GM23338 (cell line): ENCODE data around the gene HIVEP2. TPM values are rescaled to one million over a fixed set of nuclear protein-coding genes. Genes with fewer than 3 reads are reported as not detected.
A peak's percentile ranks its signal among the peaks of the same experiment; 100 is the strongest.

Experiments
- ATAC-seq: fragments of 200-7000 bp; cut with Tn5 transposase; 3 replicates; pipeline ENCODE4 v1.9.1; 2020
- DNase-seq: peaks from one replicate; pipeline ENCODE4 v3.0.0-alpha.2; 2015; ENCODE audit warnings: low spot score
- H2AFZ ChIP-seq: fragments of 200-600 bp; sonication (generic); 2 replicates; pipeline ENCODE4 v1.8.0; 2016; ENCODE audit warnings: antibody characterized with exemption, mild to moderate bottlenecking, moderate library complexity
- H3F3A ChIP-seq: fragments of 200-600 bp; sonication (generic); replicated peaks from 2 replicates; pipeline ENCODE4 v1.8.0; 2017; ENCODE audit warnings: antibody characterized with exemption, mixed run types, low read depth
- H3K27ac ChIP-seq: fragments of 200-600 bp; sonication (generic); 2 replicates; pipeline ENCODE4 v1.6.1; 2016; ENCODE audit warnings: low read depth
- H3K27me3 ChIP-seq: fragments of 200-600 bp; sonication (generic); 2 replicates; pipeline ENCODE4 v1.8.0; 2016; ENCODE audit warnings: mild to moderate bottlenecking, mixed run types, moderate library complexity; ENCODE audit not compliant: insufficient read depth
- H3K36me3 ChIP-seq: fragments of 200-600 bp; sonication (generic); 2 replicates; pipeline ENCODE4 v1.8.0; 2016; ENCODE audit warnings: mild to moderate bottlenecking; ENCODE audit not compliant: insufficient read depth
- H3K4me1 ChIP-seq: fragments of 200-600 bp; sonication (generic); 2 replicates; pipeline ENCODE4 v1.8.0; 2016; ENCODE audit warnings: mild to moderate bottlenecking, moderate library complexity; ENCODE audit not compliant: insufficient read depth
- H3K4me2 ChIP-seq: fragments of 200-600 bp; sonication (generic); 2 replicates; pipeline ENCODE4 v1.7.1; 2017; ENCODE audit warnings: mixed run types
- H3K4me3 ChIP-seq: fragments of 200-600 bp; sonication (generic); 2 replicates; pipeline ENCODE4 v1.6.1; 2016; ENCODE audit warnings: mixed run types
- H3K79me2 ChIP-seq: fragments of 200-600 bp; sonication (generic); replicated peaks from 2 replicates; pipeline ENCODE4 v1.8.0; 2017; ENCODE audit warnings: mild to moderate bottlenecking; ENCODE audit not compliant: insufficient read depth
- H3K9me2 ChIP-seq: fragments of 200-600 bp; sonication (generic); 2 replicates; pipeline ENCODE4 v1.8.0; 2017; ENCODE audit not compliant: insufficient read depth
- H4K20me1 ChIP-seq: fragments of 200-600 bp; sonication (generic); replicated peaks from 2 replicates; pipeline ENCODE4 v1.8.0; 2017; ENCODE audit warnings: mild to moderate bottlenecking; ENCODE audit not compliant: insufficient read depth
- H3K27ac Mint-ChIP-seq: 2 replicates; pipeline ENCODE4 v1.8.0; 2020; ENCODE audit warnings: inconsistent platforms, mild to moderate bottlenecking, moderate library complexity, mixed read lengths
- H3K27me3 Mint-ChIP-seq: 3 replicates; pipeline ENCODE4 v1.8.0; 2022; ENCODE audit warnings: low read depth, mild to moderate bottlenecking, moderate library complexity, mixed read lengths, inconsistent platforms; ENCODE audit not compliant: insufficient read depth, poor library complexity
- H3K36me3 Mint-ChIP-seq: 3 replicates; pipeline ENCODE4 v1.8.0; 2021; ENCODE audit warnings: low read depth, mild to moderate bottlenecking, inconsistent platforms, moderate library complexity, mixed read lengths
- H3K4me1 Mint-ChIP-seq: 3 replicates; pipeline ENCODE4 v1.8.0; 2020; ENCODE audit warnings: mild to moderate bottlenecking, inconsistent platforms, mixed read lengths
- H3K4me3 Mint-ChIP-seq: 3 replicates; pipeline ENCODE4 v1.8.0; 2021; ENCODE audit warnings: moderate library complexity, mild to moderate bottlenecking, inconsistent platforms, mixed read lengths
- H3K9me3 Mint-ChIP-seq: 3 replicates; pipeline ENCODE4 v1.8.0; 2020; ENCODE audit warnings: moderate library complexity, mild to moderate bottlenecking, inconsistent platforms, mixed read lengths
- CREB1 ChIP-seq: fragments of 250-450 bp; sonication (Bioruptor Pico); IDR thresholded peaks from 2 replicates; pipeline ENCODE4 v1.5.0; 2020; ENCODE audit warnings: low read depth, mild to moderate bottlenecking, moderate library complexity
- CTCF ChIP-seq, 2 experiments: fragments of 200-600 bp in 1 of 2; sonication (generic) in 1 of 2; conservative IDR thresholded peaks; 2 replicates each; pipeline versions ENCODE4 v1.5.1 to v1.6.1; 2016 to 2017; ENCODE audit warnings: antibody characterized with exemption in 2 of 2, low read depth in 2 of 2, mild to moderate bottlenecking in 2 of 2, moderate library complexity in 1 of 2
- ETS1 ChIP-seq: IDR thresholded peaks from 2 replicates; pipeline ENCODE4 v1.6.1; 2016; ENCODE audit warnings: antibody characterized with exemption
- EZH2 ChIP-seq: fragments of 200-600 bp; sonication (generic); IDR thresholded peaks from one replicate; pipeline ENCODE4 v1.8.0; 2017; ENCODE audit warnings: antibody characterized with exemption, mild to moderate bottlenecking, low read depth; ENCODE audit not compliant: unreplicated experiment
- EZH2phosphoT487 ChIP-seq: fragments of 200-600 bp; sonication (generic); IDR thresholded peaks from one replicate; pipeline ENCODE4 v1.8.1; 2018; ENCODE audit warnings: antibody characterized with exemption; ENCODE audit not compliant: unreplicated experiment
- JUNB ChIP-seq: IDR thresholded peaks from one replicate; pipeline ENCODE4 v1.6.1; 2016; ENCODE audit warnings: antibody characterized with exemption; ENCODE audit not compliant: unreplicated experiment
- NANOG ChIP-seq: IDR thresholded peaks from 2 replicates; pipeline ENCODE4 v1.6.1; 2016; ENCODE audit warnings: antibody characterized with exemption, borderline replicate concordance
- POLR2AphosphoS5 ChIP-seq: IDR thresholded peaks from 2 replicates; pipeline ENCODE4 v1.6.1; 2016; ENCODE audit warnings: antibody characterized with exemption, low read depth
- STAT1 ChIP-seq: IDR thresholded peaks from one replicate; pipeline ENCODE4 v1.6.1; 2016; ENCODE audit warnings: antibody characterized with exemption; ENCODE audit not compliant: unreplicated experiment
- ZNF114 ChIP-seq: fragments of 250-450 bp; sonication (Bioruptor Pico); IDR thresholded peaks from 2 replicates; pipeline ENCODE4 v1.5.0; 2020; ENCODE audit warnings: mild to moderate bottlenecking, moderate library complexity
- ZNF331 ChIP-seq: fragments of 250-450 bp; sonication (Bioruptor Pico); IDR thresholded peaks from 2 replicates; pipeline ENCODE4 v1.5.0; 2020; ENCODE audit warnings: low read depth, mild to moderate bottlenecking, moderate library complexity
- ZNF462 ChIP-seq: fragments of 250-450 bp; sonication (Bioruptor Pico); IDR thresholded peaks from 2 replicates; pipeline ENCODE4 v1.5.0; 2020; ENCODE audit warnings: mild to moderate bottlenecking, moderate library complexity
- polyA plus RNA-seq: library from polyadenylated mRNA; unstranded; fragments of >200 nt; fragmentation: Nextera tagmentation; extraction: Ambion mirVana; gene quantifications from 2 replicates; pipeline ENCODE4 v1.2.1, GENCODE V29; 2016
- total RNA-seq: library from RNA; depleted of rRNA; stranded (reverse); fragments of >200 nt; shearing (Covaris generic); gene quantifications from 2 replicates; pipeline ENCODE4 v1.2.3, GENCODE V29; 2014
- TF ChIP-seq, protein P1 (sequence below): IDR thresholded peaks from one replicate; pipeline ENCODE4 v1.6.1; 2018; ENCODE audit warnings: antibody characterized with exemption; ENCODE audit not compliant: unreplicated experiment

HIVEP2 gene
- total and polyA plus RNA-seq, 2 experiments from 2014 or later, result 1.5 to 7.4 TPM

GRCh38 chr6:142707255-142707654 is 237.7 kb downstream of the HIVEP2 start:
- Histone ChIP-seq H3F3A (no peaks in the 10 kb centered on the region), H3K4me3 (no peak overlapping the region), H2AFZ (peak overlapping the region; percentile 90), H3K4me2 (no peak overlapping the region), H3K9me2 (peaks cover 13% of the 10 kb centered on the region), H3K27me3 (no peaks in the 10 kb centered on the region), H3K79me2 (no peaks in the 10 kb centered on the region), H3K27ac (no peak overlapping the region), H4K20me1 (no peaks in the 10 kb centered on the region; the same call in 1 of the 2 replicates), H3K4me1 (peaks cover 8% of the 10 kb centered on the region; the same call in 1 of the 2 replicates), H3K36me3 (no peaks in the 10 kb centered on the region; the same call in 1 of the 2 replicates)
- no peak overlapping the region for H3K27ac Mint-ChIP-seq
- H3K36me3 Mint-ChIP-seq, result no peaks in the 10 kb centered on the region
- TF ChIP-seq STAT1 (no peak), ETS1 (no peak), CTCF (conservative IDR thresholded peaks at IDR 0.05; ENCODE audit: low read depth in 2 of 2) (no peak), CREB1 (no peak), EZH2 (no peak), ZNF331 (CRISPR knock-in tag) (no peak), ZNF114 (CRISPR knock-in tag) (no peak), NANOG (no peak), ZNF462 (CRISPR knock-in tag) (no peak), POLR2AphosphoS5 (no peak), JUNB (no peak), EZH2phosphoT487 (no peak)
- TF ChIP-seq, protein P1, sequence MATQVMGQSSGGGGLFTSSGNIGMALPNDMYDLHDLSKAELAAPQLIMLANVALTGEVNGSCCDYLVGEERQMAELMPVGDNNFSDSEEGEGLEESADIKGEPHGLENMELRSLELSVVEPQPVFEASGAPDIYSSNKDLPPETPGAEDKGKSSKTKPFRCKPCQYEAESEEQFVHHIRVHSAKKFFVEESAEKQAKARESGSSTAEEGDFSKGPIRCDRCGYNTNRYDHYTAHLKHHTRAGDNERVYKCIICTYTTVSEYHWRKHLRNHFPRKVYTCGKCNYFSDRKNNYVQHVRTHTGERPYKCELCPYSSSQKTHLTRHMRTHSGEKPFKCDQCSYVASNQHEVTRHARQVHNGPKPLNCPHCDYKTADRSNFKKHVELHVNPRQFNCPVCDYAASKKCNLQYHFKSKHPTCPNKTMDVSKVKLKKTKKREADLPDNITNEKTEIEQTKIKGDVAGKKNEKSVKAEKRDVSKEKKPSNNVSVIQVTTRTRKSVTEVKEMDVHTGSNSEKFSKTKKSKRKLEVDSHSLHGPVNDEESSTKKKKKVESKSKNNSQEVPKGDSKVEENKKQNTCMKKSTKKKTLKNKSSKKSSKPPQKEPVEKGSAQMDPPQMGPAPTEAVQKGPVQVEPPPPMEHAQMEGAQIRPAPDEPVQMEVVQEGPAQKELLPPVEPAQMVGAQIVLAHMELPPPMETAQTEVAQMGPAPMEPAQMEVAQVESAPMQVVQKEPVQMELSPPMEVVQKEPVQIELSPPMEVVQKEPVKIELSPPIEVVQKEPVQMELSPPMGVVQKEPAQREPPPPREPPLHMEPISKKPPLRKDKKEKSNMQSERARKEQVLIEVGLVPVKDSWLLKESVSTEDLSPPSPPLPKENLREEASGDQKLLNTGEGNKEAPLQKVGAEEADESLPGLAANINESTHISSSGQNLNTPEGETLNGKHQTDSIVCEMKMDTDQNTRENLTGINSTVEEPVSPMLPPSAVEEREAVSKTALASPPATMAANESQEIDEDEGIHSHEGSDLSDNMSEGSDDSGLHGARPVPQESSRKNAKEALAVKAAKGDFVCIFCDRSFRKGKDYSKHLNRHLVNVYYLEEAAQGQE, result no peak
- ATAC-seq (no peak), DNase-seq (no peak)
- no peaks in the 10 kb centered on the region for H3K27me3 Mint-ChIP-seq
- no peaks in the 10 kb centered on the region for H3K9me3 Mint-ChIP-seq
- peaks cover 9% of the 10 kb centered on the region for H3K4me1 Mint-ChIP-seq
- H3K4me3 Mint-ChIP-seq, result no peak overlapping the region
